Activated CD8-positive, alpha-beta memory T cell treated with anti-CD3 and anti-CD28 coated beads, Interleukin-2, amount 10 ng/mL, durations not matched to agents 7 days and 5 days (primary cell): Measurements from ENCODE around the gene SELPLG. TPM values are rescaled to one million over a fixed set of nuclear protein-coding genes. Genes with fewer than 3 reads are reported as not detected.

Experiments
- ATAC-seq: fragments of 150-1000 bp; cut with Tn5 transposase; one replicate; pipeline ENCODE4 v1.10.0; 2021; ENCODE audit warnings: moderate library complexity
- CTCF ChIA-PET: fragments of 350-600 bp; sonication (Branson Sonifier 250); formaldehyde crosslinking; loops from one replicate; lab custom pipeline; 2021; ENCODE audit warnings: antibody characterized with exemption; lab: Charles Lee
- DNase-seq: peaks from one replicate; pipeline ENCODE4 v3.0.0-alpha.2; 2020
- H3K27ac Mint-ChIP-seq: one replicate; pipeline ENCODE4 v1.8.0; 2021; ENCODE audit warnings: mild to moderate bottlenecking, mixed read lengths
- H3K27me3 Mint-ChIP-seq: one replicate; pipeline ENCODE4 v1.8.0; 2021; ENCODE audit warnings: mixed read lengths
- H3K36me3 Mint-ChIP-seq: one replicate; pipeline ENCODE4 v1.8.0; 2021; ENCODE audit warnings: mild to moderate bottlenecking, mixed read lengths
- H3K4me1 Mint-ChIP-seq: one replicate; pipeline ENCODE4 v1.8.0; 2021; ENCODE audit warnings: mixed read lengths
- H3K4me3 Mint-ChIP-seq: one replicate; pipeline ENCODE4 v1.8.0; 2021; ENCODE audit warnings: mild to moderate bottlenecking, moderate library complexity, mixed read lengths
- H3K9me3 Mint-ChIP-seq: one replicate; pipeline ENCODE4 v1.8.0; 2022; ENCODE audit warnings: low read depth, mixed read lengths
- total RNA-seq, 2 experiments: library from RNA; stranded (reverse); gene quantifications; one replicate each; pipeline ENCODE4 v1.2.3, GENCODE V29; 2021

Gene SELPLG
- total RNA-seq, 2 experiments from 2014 or later = 148 to 184 TPM

- CTCF ChIA-PET = no interaction called here
- DNase-seq = no peak
- H3K27me3 Mint-ChIP-seq = peaks cover 3% of the 10 kb centered on the region
- ATAC-seq = no peak
- H3K27ac Mint-ChIP-seq = no peak overlapping the region
- peaks cover 2% of the 10 kb centered on the region for H3K36me3 Mint-ChIP-seq
- H3K4me3 Mint-ChIP-seq = no peak overlapping the region
- H3K4me1 Mint-ChIP-seq = peaks cover 12% of the 10 kb centered on the region
- H3K9me3 Mint-ChIP-seq = peaks cover 2% of the 10 kb centered on the region
These were observed 23.3 kb downstream of the SELPLG start for GRCh38 chr12:108610336-108610815.

GRCh38 chr12:108609537-108610335 lies 24.0 kb downstream of the SELPLG start:
- CTCF ChIA-PET = interaction anchor here (1.5 kb wide), 1 partner anchor 8 kb away, joined by 9 read pairs; no protein-coding TSS in a partner anchor
- H3K27ac Mint-ChIP-seq = no peak overlapping the region
- H3K9me3 Mint-ChIP-seq = peaks cover 2% of the 10 kb centered on the region
- ATAC-seq = no peak
- H3K36me3 Mint-ChIP-seq = no peaks in the 10 kb centered on the region
- no peak overlapping the region for H3K4me3 Mint-ChIP-seq
- H3K27me3 Mint-ChIP-seq = peaks cover 6% of the 10 kb centered on the region
- peaks cover 11% of the 10 kb centered on the region for H3K4me1 Mint-ChIP-seq
- no peak for DNase-seq

GRCh38 chr12:108608616-108609015 lies 25.1 kb downstream of the SELPLG start:
- Mint-ChIP-seq H3K4me1 (peaks cover 11% of the 10 kb centered on the region), H3K36me3 (no peaks in the 10 kb centered on the region), H3K9me3 (peaks cover 2% of the 10 kb centered on the region), H3K27ac (no peak overlapping the region), H3K27me3 (peaks cover 7% of the 10 kb centered on the region), H3K4me3 (no peak overlapping the region)
- CTCF ChIA-PET = interaction anchor here (1.5 kb wide), 1 partner anchor 9 kb away, joined by 9 read pairs; no protein-coding TSS in a partner anchor
- DNase-seq = no peak
- no peak for ATAC-seq

GRCh38 chr12:108607981-108608600 lies 25.6 kb downstream of the SELPLG start:
- DNase-seq (no peak), ATAC-seq (no peak)
- Mint-ChIP-seq H3K4me3 (no peak overlapping the region), H3K27me3 (peaks cover 7% of the 10 kb centered on the region), H3K9me3 (peaks cover 2% of the 10 kb centered on the region), H3K36me3 (no peaks in the 10 kb centered on the region), H3K27ac (no peak overlapping the region), H3K4me1 (peaks cover 9% of the 10 kb centered on the region)
- CTCF ChIA-PET = interaction anchor here (1.3 kb wide), 1 partner anchor 10 kb away, joined by 5 read pairs; no protein-coding TSS in a partner anchor

GRCh38 chr12:108606492-108606891 lies 27.2 kb downstream of the SELPLG start:
- Mint-ChIP-seq H3K36me3 (no peaks in the 10 kb centered on the region), H3K4me3 (no peak overlapping the region), H3K4me1 (peaks cover 2% of the 10 kb centered on the region), H3K9me3 (peaks cover 2% of the 10 kb centered on the region), H3K27ac (no peak overlapping the region), H3K27me3 (peaks cover 7% of the 10 kb centered on the region)
- CTCF ChIA-PET = no interaction called here
- ATAC-seq = no peak
- DNase-seq = no peak

GRCh38 chr12:108605690-108606406 lies 27.8 kb downstream of the SELPLG start:
- Mint-ChIP-seq H3K36me3 (no peaks in the 10 kb centered on the region), H3K4me1 (peaks cover 2% of the 10 kb centered on the region), H3K9me3 (peaks cover 2% of the 10 kb centered on the region), H3K27ac (peak overlapping the region; percentile 82), H3K4me3 (peak overlapping the region; percentile 24), H3K27me3 (peaks cover 7% of the 10 kb centered on the region)
- CTCF ChIA-PET = interaction anchor here (2.9 kb wide), 1 partner anchor 13 kb away, joined by 12 read pairs; no protein-coding TSS in a partner anchor
- DNase-seq (no peak), ATAC-seq (no peak)

GRCh38 chr12:108605000-108605689 lies 28.5 kb downstream of the SELPLG start:
- peaks cover 2% of the 10 kb centered on the region for H3K4me1 Mint-ChIP-seq
- no peak for DNase-seq
- CTCF ChIA-PET = interaction anchor here (1.2 to 2.9 kb wide), 2 partner anchors 11 to 13 kb away, joined by 3 to 12 read pairs; no protein-coding TSS in a partner anchor
- peak; percentile 10 for ATAC-seq
- H3K27me3 Mint-ChIP-seq = peaks cover 7% of the 10 kb centered on the region
- H3K9me3 Mint-ChIP-seq = peaks cover 2% of the 10 kb centered on the region
- H3K27ac Mint-ChIP-seq = peak overlapping the region; percentile 82
- H3K4me3 Mint-ChIP-seq = peak overlapping the region; percentile 9
- no peaks in the 10 kb centered on the region for H3K36me3 Mint-ChIP-seq

GRCh38 chr12:108604208-108604941 lies 29.3 kb downstream of the SELPLG start:
- CTCF ChIA-PET = interaction anchor here (1.0 to 2.9 kb wide), 3 partner anchors 11 to 60 kb away, joined by 3 to 12 read pairs (median 3); no protein-coding TSS in a partner anchor
- Mint-ChIP-seq H3K9me3 (peaks cover 2% of the 10 kb centered on the region), H3K27me3 (peaks cover 7% of the 10 kb centered on the region), H3K4me3 (no peak overlapping the region), H3K4me1 (peaks cover 2% of the 10 kb centered on the region), H3K36me3 (no peaks in the 10 kb centered on the region), H3K27ac (no peak overlapping the region)
- ATAC-seq = no peak
- no peak for DNase-seq

- DNase-seq (no peak), ATAC-seq (no peak)
- Mint-ChIP-seq H3K27ac (no peak overlapping the region), H3K4me1 (peaks cover 2% of the 10 kb centered on the region), H3K27me3 (peaks cover 7% of the 10 kb centered on the region), H3K36me3 (no peaks in the 10 kb centered on the region), H3K9me3 (peaks cover 2% of the 10 kb centered on the region), H3K4me3 (no peak overlapping the region)
- CTCF ChIA-PET = interaction anchor here (0.6 to 2.9 kb wide), 4 partner anchors 12 to 695 kb away, joined by 3 to 12 read pairs (median 3); no protein-coding TSS in a partner anchor
These were observed 30.0 kb downstream of the SELPLG start for GRCh38 chr12:108603743-108604142.

- Mint-ChIP-seq H3K27ac (no peak overlapping the region), H3K9me3 (peaks cover 2% of the 10 kb centered on the region), H3K4me1 (peaks cover 2% of the 10 kb centered on the region), H3K36me3 (no peaks in the 10 kb centered on the region), H3K4me3 (no peak overlapping the region), H3K27me3 (peaks cover 7% of the 10 kb centered on the region)
- no peak for DNase-seq
- ATAC-seq = no peak
- CTCF ChIA-PET = interaction anchor here (0.6 to 2.9 kb wide), 3 partner anchors 15 to 695 kb away, joined by 3 to 12 read pairs (median 3); no protein-coding TSS in a partner anchor
These were observed 30.6 kb downstream of the SELPLG start for GRCh38 chr12:108602976-108603704.

- ATAC-seq (no peak), DNase-seq (no peak)
- Mint-ChIP-seq H3K27me3 (peaks cover 4% of the 10 kb centered on the region), H3K9me3 (peaks cover 2% of the 10 kb centered on the region), H3K27ac (no peak overlapping the region), H3K4me1 (peaks cover 2% of the 10 kb centered on the region), H3K36me3 (no peaks in the 10 kb centered on the region), H3K4me3 (no peak overlapping the region)
- CTCF ChIA-PET = interaction anchor here (0.7 kb wide), 1 partner anchor 256 kb away, joined by 3 read pairs; no protein-coding TSS in a partner anchor
These were observed 31.4 kb downstream of the SELPLG start for GRCh38 chr12:108602209-108602705.
